Caco-2 (cell line): Measurements from ENCODE around the gene DAGLB. TPM values are rescaled to one million over a fixed set of nuclear protein-coding genes. Genes with fewer than 3 reads are reported as not detected.
"Not testable (repeated sequence)": the region's sequence is repeated elsewhere in the genome, so short reads cannot be mapped to it uniquely, and the experiment has no call there.

ENCODE experiments used
- BruUV-seq: library from RNA; stranded (reverse); fragments of 400-500 nt; replicated peaks from 2 replicates; lab custom pipeline; 2021; lab: Mats Ljungman, UMichigan
- CTCF ChIA-PET: fragments of 300-600 bp; sonication (Branson Sonifier 250); formaldehyde crosslinking; loops from one replicate; lab custom pipeline; 2022; ENCODE audit warnings: antibody characterized with exemption; lab: Charles Lee
- POLR2A ChIA-PET: fragments of 300-600 bp; sonication (Branson Sonifier 250); formaldehyde crosslinking; loops from one replicate; lab custom pipeline; 2022; ENCODE audit warnings: antibody characterized with exemption; lab: Charles Lee
- DNase-seq, 2 experiments: peaks; one replicate each; pipeline versions ENCODE4 v3.0.0 to v3.0.0-alpha.2; 2020 to 2022
- H3K27me3 ChIP-seq: replicated peaks from 2 replicates; pipeline ENCODE4 v1.6.0; 2011; ENCODE audit warnings: low read length; ENCODE audit not compliant: control insufficient read depth, insufficient read depth
- H3K36me3 ChIP-seq: 2 replicates; pipeline ENCODE4 v1.5.1; 2011; ENCODE audit warnings: low read length; ENCODE audit not compliant: control insufficient read depth, insufficient read depth
- H3K4me1 ChIP-seq: fragments of 250-450 bp; sonication (Bioruptor Pico); 2 replicates; pipeline ENCODE4 v1.5.1; 2020; ENCODE audit warnings: mild to moderate bottlenecking
- H3K4me3 ChIP-seq: 2 replicates; pipeline ENCODE4 v1.5.1; 2011; ENCODE audit warnings: low read depth, mild to moderate bottlenecking, control low read depth, low read length
- H3K9me3 ChIP-seq: fragments of 250-450 bp; sonication (Bioruptor Pico); 2 replicates; pipeline ENCODE4 v1.5.1; 2020; ENCODE audit warnings: mild to moderate bottlenecking, moderate library complexity
- H3K27ac Mint-ChIP-seq: one replicate; pipeline ENCODE4 v1.8.0; 2022; ENCODE audit warnings: mixed read lengths; ENCODE audit not compliant: unreplicated experiment
- H3K27me3 Mint-ChIP-seq: one replicate; pipeline ENCODE4 v1.8.0; 2022; ENCODE audit warnings: mixed read lengths; ENCODE audit not compliant: insufficient read depth, unreplicated experiment
- H3K36me3 Mint-ChIP-seq: one replicate; pipeline ENCODE4 v1.8.0; 2022; ENCODE audit warnings: mild to moderate bottlenecking, mixed read lengths; ENCODE audit not compliant: insufficient read depth, unreplicated experiment
- H3K4me1 Mint-ChIP-seq: one replicate; pipeline ENCODE4 v1.8.0; 2022; ENCODE audit warnings: low read depth, mixed read lengths; ENCODE audit not compliant: unreplicated experiment
- H3K4me3 Mint-ChIP-seq: one replicate; pipeline ENCODE4 v1.8.0; 2022; ENCODE audit warnings: mild to moderate bottlenecking, moderate library complexity, mixed read lengths; ENCODE audit not compliant: unreplicated experiment
- H3K9me3 Mint-ChIP-seq: one replicate; pipeline ENCODE4 v1.8.0; 2022; ENCODE audit warnings: mixed read lengths; ENCODE audit not compliant: unreplicated experiment
- CTCF ChIP-seq, 2 experiments: fragments of 200-600 bp in 1 of 2; IDR thresholded peaks; 1 replicate in 1 of 2; 2 replicates in 1 of 2; pipeline versions ENCODE4 v1.5.1 to v1.8.0; 2011 to 2022; ENCODE audit warnings: antibody characterized with exemption in 1 of 2, control low read depth in 1 of 2, inconsistent platforms in 1 of 2, low read depth in 1 of 2, low read length in 1 of 2, mild to moderate bottlenecking in 1 of 2, moderate library complexity in 1 of 2; ENCODE audit not compliant: insufficient read depth in 1 of 2, severe bottlenecking in 1 of 2, unreplicated experiment in 1 of 2
- intact Hi-C: fragments of 100-400 bp; cut with micrococcal nuclease; formaldehyde crosslinking; loops from one replicate; pipeline ENCODE4 v1.10.0; 2022; ENCODE audit not compliant: unreplicated experiment
- total RNA-seq: library from RNA; stranded (reverse); gene quantifications from 2 replicates; pipeline ENCODE4 v1.2.3, GENCODE V29; 2022

Gene DAGLB
- total RNA-seq, 1 experiment from 2014 or later = 25.8 TPM

- POLR2A ChIA-PET = interaction anchor here (0.6 kb wide), 1 partner anchor 74 kb away, joined by 4 read pairs; no protein-coding TSS in a partner anchor
- no TSS peak for BruUV-seq
- intact Hi-C loops = no loop called here
- H3K4me1 Mint-ChIP-seq = peaks cover 11% of the 10 kb centered on the region
- TF ChIP-seq CTCF (IDR thresholded peaks at IDR 0.05; ENCODE audit: insufficient read depth in 1 of 2, low read depth in 1 of 2, low read length in 1 of 2, severe bottlenecking in 1 of 2, unreplicated experiment in 1 of 2) = no peak
- H3K4me3 Mint-ChIP-seq = no peak overlapping the region
- Histone ChIP-seq H3K36me3 (peaks cover 3% of the 10 kb centered on the region), H3K27me3 (no peaks in the 10 kb centered on the region), H3K9me3 (no peaks in the 10 kb centered on the region), H3K4me1 (peaks cover 7% of the 10 kb centered on the region; the same call in 1 of the 2 replicates), H3K4me3 (no peak overlapping the region)
- no peaks in the 10 kb centered on the region for H3K27me3 Mint-ChIP-seq
- H3K9me3 Mint-ChIP-seq = no peaks in the 10 kb centered on the region
- H3K36me3 Mint-ChIP-seq = peaks cover 97% of the 10 kb centered on the region
- peak overlapping the region; percentile 42 for H3K27ac Mint-ChIP-seq
- no peak for DNase-seq
- CTCF ChIA-PET = no interaction called here
Measured at GRCh38 chr7:6402041-6402440, 45.7 kb downstream of the DAGLB start.

- H3K27me3 Mint-ChIP-seq = no peaks in the 10 kb centered on the region
- Histone ChIP-seq H3K36me3 (peaks cover 3% of the 10 kb centered on the region), H3K4me3 (no peak overlapping the region), H3K9me3 (no peaks in the 10 kb centered on the region), H3K27me3 (no peaks in the 10 kb centered on the region), H3K4me1 (peaks cover 7% of the 10 kb centered on the region; the same call in 1 of the 2 replicates)
- intact Hi-C loops = no loop called here
- ChIA-PET POLR2A (no interaction called here), CTCF (no interaction called here)
- no TSS peak for BruUV-seq
- no peak overlapping the region for H3K4me3 Mint-ChIP-seq
- DNase-seq = no peak
- peaks cover 11% of the 10 kb centered on the region for H3K4me1 Mint-ChIP-seq
- peak overlapping the region; percentile 42 for H3K27ac Mint-ChIP-seq
- TF ChIP-seq CTCF (IDR thresholded peaks at IDR 0.05; ENCODE audit: insufficient read depth in 1 of 2, low read depth in 1 of 2, low read length in 1 of 2, severe bottlenecking in 1 of 2, unreplicated experiment in 1 of 2) = no peak
- no peaks in the 10 kb centered on the region for H3K9me3 Mint-ChIP-seq
- peaks cover 94% of the 10 kb centered on the region for H3K36me3 Mint-ChIP-seq
Measured at GRCh38 chr7:6401536-6401935, 46.2 kb downstream of the DAGLB start.

- H3K4me1 ChIP-seq, H3K9me3 ChIP-seq, H3K27ac Mint-ChIP-seq, BruUV-seq, H3K27me3 Mint-ChIP-seq, intact Hi-C loops, H3K4me3 Mint-ChIP-seq, CTCF ChIA-PET, H3K9me3 Mint-ChIP-seq, DNase-seq, H3K36me3 ChIP-seq, H3K27me3 ChIP-seq, POLR2A ChIA-PET, H3K4me3 ChIP-seq: not testable (repeated sequence)
- peaks cover 94% of the 10 kb centered on the region for H3K36me3 Mint-ChIP-seq
- H3K4me1 Mint-ChIP-seq = peaks cover 22% of the 10 kb centered on the region
Measured at GRCh38 chr7:6400243-6401105, 47.3 kb downstream of the DAGLB start.
